Gastroesophageal sphincter (tissue), 4 donors: ENCODE results near the gene SAMM50. TPM values are rescaled to one million over a fixed set of nuclear protein-coding genes. Genes with fewer than 3 reads are reported as not detected.

Source experiments
- ATAC-seq: fragments of 150-250 bp; one replicate; pipeline ENCODE4 v1.9.1; 2016; ENCODE audit warnings: mild to moderate bottlenecking, moderate library complexity
- H3K27ac ChIP-seq, 4 donors: fragments of 200-600 bp; sonication (generic) in 3 of 4; 1 replicate in 3 of 4; 2 replicates in 1 of 4; pipeline ENCODE4 v1.5.1; 2016 to 2019
- H3K27me3 ChIP-seq: fragments of 200-600 bp; sonication (generic); one replicate; pipeline ENCODE4 v1.5.1; 2019
- H3K36me3 ChIP-seq, 2 donors: fragments of 200-600 bp; sonication (generic); one replicate each; pipeline ENCODE4 v1.5.1; 2019; ENCODE audit warnings: control low read depth in 1 of 2
- H3K4me1 ChIP-seq, 3 donors: fragments of 200-600 bp; sonication (generic); 1 replicate in 2 of 3; 2 replicates in 1 of 3; pipeline ENCODE4 v1.5.1; 2016 to 2019; ENCODE audit warnings: control low read depth in 2 of 3
- H3K4me3 ChIP-seq, 2 donors: fragments of 200-600 bp; sonication (generic); one replicate each; pipeline ENCODE4 v1.5.1; 2019; ENCODE audit warnings: mild to moderate bottlenecking in 1 of 2, moderate library complexity in 1 of 2
- H3K9me3 ChIP-seq, 3 donors: fragments of 200-600 bp; sonication (generic); one replicate each; pipeline ENCODE4 v1.5.1; 2017 to 2019; ENCODE audit warnings: control low read depth in 2 of 3
- CTCF ChIP-seq, 4 experiments: fragments of 200-600 bp in 2 of 4; fragments of 450-650 bp in 2 of 4; sonication (generic) in 1 of 4; IDR thresholded peaks; one replicate each; pipeline ENCODE4 v1.5.1; 2017 to 2019; ENCODE audit warnings: antibody characterized with exemption in 4 of 4, mild to moderate bottlenecking in 2 of 4, moderate library complexity in 2 of 4
- EP300 ChIP-seq: sonication (generic); formaldehyde crosslinking; IDR thresholded peaks from one replicate; pipeline ENCODE4 v1.6.1; 2017; ENCODE audit warnings: antibody characterized with exemption, mild to moderate bottlenecking
- POLR2A ChIP-seq, 2 donors: fragments of 450-650 bp; IDR thresholded peaks; one replicate each; pipeline ENCODE4 v1.6.1; 2017; ENCODE audit warnings: antibody characterized with exemption in 2 of 2, mild to moderate bottlenecking in 2 of 2, moderate library complexity in 1 of 2
- POLR2AphosphoS5 ChIP-seq: sonication (generic); formaldehyde crosslinking; IDR thresholded peaks from one replicate; pipeline ENCODE4 v1.6.1; 2017; ENCODE audit warnings: antibody characterized with exemption
- WGBS, 2 donors: methylation state at CpG; one replicate each; pipeline ENCODE4 v1.1.5; 2018; ENCODE audit warnings: low coverage in 1 of 2; 5-methylcytosine and 5-hydroxymethylcytosine counted together
- total RNA-seq, 4 donors: library from RNA; depleted of rRNA; stranded (reverse); fragments of >200 nt; gene quantifications; one replicate each; pipeline ENCODE4 v1.1.0, GENCODE V29; 2016

The SAMM50 gene
- total RNA-seq, 4 donors from 2014 or later, result 19.8 to 33.4 (median 31.6) TPM

GRCh38 chr22:44039566-44040171, 84.4 kb downstream of the SAMM50 start:
- Histone ChIP-seq H3K36me3 (no peaks in the 10 kb centered on the region), H3K27ac (no peak overlapping the region), H3K27me3 (no peaks in the 10 kb centered on the region), H3K4me3 (no peak overlapping the region), H3K4me1 (peaks cover 3 to 30% (median 11%) of the 10 kb centered on the region in 3 donors), H3K9me3 (no peaks in the 10 kb centered on the region)
- no peak for TF ChIP-seq POLR2AphosphoS5
- no peak for TF ChIP-seq EP300
- no peak for TF ChIP-seq CTCF (IDR thresholded peaks at IDR 0.05)
- no peak for TF ChIP-seq POLR2A (IDR thresholded peaks at IDR 0.05)
- ATAC-seq, result no peak
- WGBS, 2 donors, result 80 to 94% methylated on average over 2 to 7 of the region's 8 CpGs

GRCh38 chr22:44042249-44043218, 87.3 kb downstream of the SAMM50 start:
- no peaks in the 10 kb centered on the region for H3K27me3 ChIP-seq
- H3K9me3 ChIP-seq, result no peaks in the 10 kb centered on the region
- TF ChIP-seq CTCF (IDR thresholded peaks at IDR 0.05), result no peak
- TF ChIP-seq POLR2AphosphoS5, result no peak
- TF ChIP-seq EP300, result no peak
- no peak for TF ChIP-seq POLR2A (IDR thresholded peaks at IDR 0.05)
- H3K36me3 ChIP-seq, result no peaks in the 10 kb centered on the region
- H3K27ac ChIP-seq, result peak overlapping the region in 3 of 4 donors; percentile 1 to 60 (median 60)
- H3K4me3 ChIP-seq, result no peak overlapping the region
- WGBS, 2 donors, result 46 to 53% methylated on average over 10 to 13 of the region's 20 CpGs
- peaks cover 3 to 24% (median 6%) of the 10 kb centered on the region in 3 donors for H3K4me1 ChIP-seq
- ATAC-seq, result no peak

GRCh38 chr22:44045145-44045544, 89.9 kb downstream of the SAMM50 start:
- H3K27ac ChIP-seq, result no peak overlapping the region
- no peaks in the 10 kb centered on the region for H3K9me3 ChIP-seq
- H3K36me3 ChIP-seq, result no peaks in the 10 kb centered on the region
- no peak for ATAC-seq
- no peaks in the 10 kb centered on the region for H3K27me3 ChIP-seq
- H3K4me3 ChIP-seq, result no peak overlapping the region
- peaks cover 0 to 31% (median 0%) of the 10 kb centered on the region in 3 donors for H3K4me1 ChIP-seq
- TF ChIP-seq POLR2AphosphoS5, result no peak
- no peak for TF ChIP-seq CTCF (IDR thresholded peaks at IDR 0.05)
- WGBS, 2 donors, result 100% methylated on average over 1 of the region's 1 CpG; no CpG with 5 or more reads in 1 of the 2 donors

Other genes starting within 250 kb of the SAMM50 start
- gene EFCAB6, start 143.1 kb upstream of the SAMM50 start, total RNA-seq, result 1 to 10 TPM; 1.1 to 3.8 (median 2.7) TPM
- gene SULT4A1, start 92.9 kb upstream of the SAMM50 start, total RNA-seq, result 1 to 10 TPM in 1 of 4 donors, under 1 TPM in 2, not detected in 1; 0.16 to 1.7 (median 0.54) TPM
- gene PNPLA5, start 63.4 kb upstream of the SAMM50 start, total RNA-seq, result not detected
- not detected for gene PNPLA3, start 31.6 kb upstream of the SAMM50 start, total RNA-seq
- 10 to 100 TPM; 32.1 to 61.9 (median 41.9) TPM for gene PARVB, start 68.9 kb downstream of the SAMM50 start, total RNA-seq
- gene PARVG, start 225.5 kb downstream of the SAMM50 start, total RNA-seq, result 10 to 100 TPM in 2 of 4 donors, 1 to 10 TPM in 2; 7.0 to 18.2 (median 11.3) TPM